OCI-LY3 (cell line): ENCODE data around the gene ABHD5.
"Not testable (repeated sequence)": the region's sequence is repeated elsewhere in the genome, so short reads cannot be mapped to it uniquely, and the experiment has no call there.

Experiments used
- H2AFZ ChIP-seq: fragments of 200-600, 300-600 bp; shearing (Covaris generic); 2 replicates; pipeline ENCODE4 v1.6.0; 2014; ENCODE audit warnings: antibody characterized with exemption, low read depth, low read length
- H3K27ac ChIP-seq: fragments of 200-600, 300-600 bp; sonication (generic); 2 replicates; pipeline ENCODE4 v1.5.1; 2014; ENCODE audit warnings: mild to moderate bottlenecking, low read length, moderate library complexity, mixed read lengths
- H3K27me3 ChIP-seq: fragments of 200-600, 300-600 bp; sonication (generic); 2 replicates; pipeline ENCODE4 v1.6.1; 2014; ENCODE audit warnings: low read depth, low read length, mixed read lengths
- H3K36me3 ChIP-seq: fragments of 200-600, 300-600 bp; sonication (generic); replicated peaks from 2 replicates; pipeline ENCODE3; 2014; ENCODE audit warnings: low read depth, low read length, mixed read lengths
- H3K4me1 ChIP-seq: fragments of 300-600, 200-600 bp; sonication (generic); 2 replicates; pipeline ENCODE4 v1.6.1; 2014; ENCODE audit warnings: low read length, mixed read lengths
- H3K4me2 ChIP-seq: fragments of 200-600, 300-600 bp; sonication (generic); 2 replicates; pipeline ENCODE4 v1.6.1; 2014; ENCODE audit warnings: low read length, mixed read lengths
- H3K4me3 ChIP-seq: fragments of 300-600, 200-600 bp; sonication (generic); 2 replicates; pipeline ENCODE4 v1.5.1; 2014; ENCODE audit warnings: antibody characterized with exemption, mild to moderate bottlenecking, low read length, moderate library complexity
- H3K79me2 ChIP-seq: fragments of 300-600, 200-600 bp; shearing (Covaris generic); 2 replicates; pipeline ENCODE4 v1.6.1; 2014; ENCODE audit warnings: mild to moderate bottlenecking, low read length, mixed read lengths
- H3K9ac ChIP-seq: fragments of 300-600, 200-600 bp; shearing (Covaris generic); 2 replicates; pipeline ENCODE4 v1.6.0; 2014; ENCODE audit warnings: mild to moderate bottlenecking, low read length, moderate library complexity
- H3K9me3 ChIP-seq: fragments of 200-600, 300-600 bp; shearing (Covaris generic); 2 replicates; pipeline ENCODE4 v1.6.1; 2014; ENCODE audit warnings: low read length, mixed read lengths; ENCODE audit not compliant: insufficient read depth
- H4K20me1 ChIP-seq: fragments of 200-600, 300-600 bp; sonication (generic); 2 replicates; pipeline ENCODE4 v1.6.1; 2016; ENCODE audit warnings: low read length, mixed read lengths; ENCODE audit not compliant: insufficient read depth
- EZH2phosphoT487 ChIP-seq: fragments of 200-600 bp; shearing (Covaris generic); IDR thresholded peaks from 2 replicates; pipeline ENCODE4 v1.6.1; 2018; ENCODE audit warnings: antibody characterized with exemption, mixed run types, low read depth
- TF ChIP-seq, protein P1 (sequence below): fragments of 200-600, 300-600 bp; sonication (generic); IDR thresholded peaks from 2 replicates; pipeline ENCODE4 v1.5.1; 2014; ENCODE audit warnings: antibody characterized with exemption, low read length, low read depth

Gene ABHD5

DNA sequence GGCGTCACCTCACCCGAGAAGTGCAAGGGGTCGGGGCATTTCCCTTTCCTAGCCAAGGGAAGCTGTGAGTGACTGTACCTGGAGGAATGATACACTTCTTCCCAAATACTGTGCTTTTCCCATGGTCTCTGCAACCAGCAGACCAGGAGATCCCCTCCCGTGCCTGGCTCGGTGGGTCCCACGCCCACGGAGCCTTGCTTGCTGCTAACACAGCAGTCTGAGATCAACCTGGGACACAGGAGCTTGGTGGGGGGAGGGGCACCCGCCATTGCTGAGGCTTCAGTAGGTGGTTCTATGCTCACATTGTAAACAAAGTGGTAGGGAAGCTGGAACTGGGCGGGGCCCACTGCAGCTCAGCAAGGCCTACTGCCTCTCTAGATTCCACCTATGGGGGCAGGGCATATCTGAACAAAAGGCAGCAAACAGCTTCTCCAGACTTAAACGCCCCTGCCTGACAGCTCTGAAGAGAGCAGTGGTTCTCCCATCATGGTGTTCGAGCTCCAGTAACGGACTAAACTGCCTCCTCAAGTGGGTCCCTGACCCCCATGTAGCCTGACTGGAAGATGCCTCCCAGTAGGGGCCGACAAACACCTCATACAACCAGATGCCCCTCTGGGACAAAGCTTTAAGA, 31.4 kb upstream of the ABHD5 start:
- no peak overlapping the region for H3K27ac ChIP-seq
- H4K20me1 ChIP-seq = no peaks in the 10 kb centered on the region
- H2AFZ ChIP-seq = no peak overlapping the region
- no peaks in the 10 kb centered on the region for H3K79me2 ChIP-seq
- H3K9ac ChIP-seq = no peak overlapping the region
- no peak overlapping the region for H3K4me3 ChIP-seq
- H3K4me1 ChIP-seq = no peaks in the 10 kb centered on the region
- no peak overlapping the region for H3K4me2 ChIP-seq
- H3K27me3 ChIP-seq = no peaks in the 10 kb centered on the region
- TF ChIP-seq, protein P1, sequence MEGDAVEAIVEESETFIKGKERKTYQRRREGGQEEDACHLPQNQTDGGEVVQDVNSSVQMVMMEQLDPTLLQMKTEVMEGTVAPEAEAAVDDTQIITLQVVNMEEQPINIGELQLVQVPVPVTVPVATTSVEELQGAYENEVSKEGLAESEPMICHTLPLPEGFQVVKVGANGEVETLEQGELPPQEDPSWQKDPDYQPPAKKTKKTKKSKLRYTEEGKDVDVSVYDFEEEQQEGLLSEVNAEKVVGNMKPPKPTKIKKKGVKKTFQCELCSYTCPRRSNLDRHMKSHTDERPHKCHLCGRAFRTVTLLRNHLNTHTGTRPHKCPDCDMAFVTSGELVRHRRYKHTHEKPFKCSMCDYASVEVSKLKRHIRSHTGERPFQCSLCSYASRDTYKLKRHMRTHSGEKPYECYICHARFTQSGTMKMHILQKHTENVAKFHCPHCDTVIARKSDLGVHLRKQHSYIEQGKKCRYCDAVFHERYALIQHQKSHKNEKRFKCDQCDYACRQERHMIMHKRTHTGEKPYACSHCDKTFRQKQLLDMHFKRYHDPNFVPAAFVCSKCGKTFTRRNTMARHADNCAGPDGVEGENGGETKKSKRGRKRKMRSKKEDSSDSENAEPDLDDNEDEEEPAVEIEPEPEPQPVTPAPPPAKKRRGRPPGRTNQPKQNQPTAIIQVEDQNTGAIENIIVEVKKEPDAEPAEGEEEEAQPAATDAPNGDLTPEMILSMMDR = no peak
- TF ChIP-seq EZH2phosphoT487 = no peak
- H3K9me3 ChIP-seq = no peaks in the 10 kb centered on the region
- H3K36me3 ChIP-seq = no peaks in the 10 kb centered on the region

DNA sequence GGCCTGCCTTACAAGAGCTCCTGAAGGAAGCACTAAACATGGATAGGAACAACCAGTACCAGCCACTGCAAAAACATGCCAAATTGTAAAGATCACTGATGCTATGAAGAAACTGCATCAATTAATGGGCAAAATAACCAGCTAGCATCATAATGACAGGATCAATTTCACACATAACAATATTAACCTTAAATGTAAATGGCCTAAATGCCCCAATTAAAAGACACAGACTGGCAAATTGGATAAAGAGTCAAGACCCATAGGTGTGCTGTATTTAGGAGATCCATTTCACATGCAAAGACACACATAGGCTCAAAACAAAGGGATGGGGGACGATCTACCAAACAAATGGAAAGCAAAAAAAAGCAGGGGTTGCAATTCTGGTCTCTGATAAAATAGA, 29.4 kb upstream of the ABHD5 start:
- not testable (repeated sequence) for H2AFZ ChIP-seq, H3K9me3 ChIP-seq, H3K4me3 ChIP-seq, H3K4me2 ChIP-seq, H4K20me1 ChIP-seq, H3K9ac ChIP-seq, H3K27me3 ChIP-seq, H3K79me2 ChIP-seq, H3K36me3 ChIP-seq, H3K27ac ChIP-seq, H3K4me1 ChIP-seq

DNA sequence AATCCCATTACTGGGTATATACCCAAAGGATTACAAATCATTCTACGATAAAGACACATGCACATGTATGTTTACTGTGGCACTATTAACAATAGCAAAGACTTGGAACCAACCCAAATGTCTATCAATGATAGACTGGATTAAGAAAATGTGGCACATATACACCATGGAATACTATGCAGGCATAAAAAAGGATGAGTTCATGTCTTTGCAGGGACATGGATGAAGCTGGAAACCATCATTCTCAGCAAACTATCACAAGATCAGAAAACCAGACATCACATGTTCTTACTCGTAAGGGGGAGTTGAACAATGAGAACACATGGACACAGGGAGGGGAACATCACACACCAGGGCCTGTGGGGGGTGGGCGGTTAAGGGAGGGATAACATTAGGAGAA, 25.7 kb upstream of the ABHD5 start:
- not testable (repeated sequence) for H4K20me1 ChIP-seq, H3K4me3 ChIP-seq, H3K27ac ChIP-seq, H3K4me2 ChIP-seq, H3K27me3 ChIP-seq, H2AFZ ChIP-seq, H3K36me3 ChIP-seq, H3K9me3 ChIP-seq, H3K9ac ChIP-seq, H3K4me1 ChIP-seq, H3K79me2 ChIP-seq

DNA sequence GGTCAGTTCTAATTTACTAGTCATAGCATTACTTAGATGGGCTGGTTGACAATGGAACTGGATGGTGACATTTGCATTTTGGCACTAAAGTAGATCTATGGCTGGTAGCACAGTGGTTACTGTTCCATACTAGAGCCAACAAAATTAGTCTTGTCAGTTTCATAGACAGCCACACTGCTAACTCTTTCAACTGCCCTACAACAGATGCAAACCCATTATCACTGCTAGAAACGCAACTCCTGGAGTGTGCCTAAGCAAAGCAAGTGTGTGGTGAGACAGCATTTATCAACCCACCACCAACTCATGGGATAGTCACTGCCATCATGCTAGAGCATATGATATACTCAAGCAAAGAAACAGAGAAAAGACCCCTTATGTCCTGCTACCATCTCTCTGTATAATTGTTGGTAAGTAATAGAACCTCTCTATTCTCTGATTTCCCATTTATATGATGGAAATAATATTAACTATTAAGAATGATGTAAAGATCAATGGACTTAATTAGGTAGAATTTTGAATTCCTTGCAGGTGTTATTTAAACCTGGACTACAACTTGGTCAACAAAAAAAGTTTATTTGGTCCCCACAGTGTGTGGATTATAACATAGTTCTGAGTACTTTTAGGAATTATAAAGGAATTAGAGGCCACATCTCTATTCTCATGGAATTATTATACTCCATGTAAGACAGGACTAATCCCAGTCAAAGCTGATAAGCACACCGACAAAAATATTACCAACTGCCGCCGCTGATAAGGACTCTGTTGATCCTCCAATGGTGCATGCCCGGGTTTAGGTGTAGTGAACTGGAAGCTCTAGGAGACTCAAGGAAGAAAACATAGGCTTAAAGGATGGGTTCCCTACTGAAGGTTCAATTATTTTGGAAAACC, 19.9 kb upstream of the ABHD5 start:
- Histone ChIP-seq H3K4me3 (no peak overlapping the region), H2AFZ (no peak overlapping the region), H3K4me2 (no peak overlapping the region), H3K36me3 (no peaks in the 10 kb centered on the region), H3K27me3 (no peaks in the 10 kb centered on the region; the same call in 1 of the 2 replicates), H3K4me1 (no peaks in the 10 kb centered on the region), H3K9ac (no peak overlapping the region), H3K9me3 (no peaks in the 10 kb centered on the region), H3K79me2 (no peaks in the 10 kb centered on the region), H3K27ac (no peak overlapping the region), H4K20me1 (no peaks in the 10 kb centered on the region)
- no peak for TF ChIP-seq EZH2phosphoT487
- TF ChIP-seq, protein P1 = no peak
